Measurements from ENCODE around the gene IYD. TPM values are rescaled to one million over a fixed set of nuclear protein-coding genes. Genes with fewer than 3 reads are reported as not detected.

IYD gene
- total and polyA plus RNA-seq, 2 donors (not counting 1 experiment from before 2014, with no cell fraction given): not detected

DNA sequence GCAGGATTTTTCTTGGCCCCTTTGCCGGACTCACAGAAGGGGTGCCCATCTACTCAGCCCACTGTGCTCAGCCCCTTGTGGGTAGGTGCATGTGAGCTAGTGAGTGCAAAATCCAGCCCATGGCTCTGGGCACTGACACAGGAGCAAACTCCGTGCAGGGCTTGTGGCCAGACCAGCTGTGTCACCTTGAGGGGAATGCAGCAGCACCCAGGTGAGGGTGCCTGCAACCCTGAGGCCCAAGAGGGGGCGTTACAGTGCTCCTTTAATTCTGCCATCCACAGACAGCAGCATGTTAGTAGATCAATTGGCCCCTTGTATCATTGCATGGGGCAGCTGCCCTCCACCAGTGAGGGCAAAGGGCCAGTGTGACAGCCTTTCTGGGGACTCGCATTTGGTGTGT, 12.9 kb upstream of the IYD start:
- Histone ChIP-seq H3K79me2 (ENCODE audit: control insufficient read depth, insufficient read depth, low read length) (no peaks in the 10 kb centered on the region), H3K9me3 (ENCODE audit: control insufficient read depth, insufficient read depth, low read depth, low read length) (no peaks in the 10 kb centered on the region), H4K20me1 (ENCODE audit: control insufficient read depth, extremely low read depth, insufficient read depth, low read length) (no peaks in the 10 kb centered on the region), H3K27me3 (ENCODE audit: control insufficient read depth, insufficient read depth, low read length) (no peaks in the 10 kb centered on the region), H3K4me1 (ENCODE audit: control insufficient read depth, extremely low read depth, insufficient read depth, low read length) (no peaks in the 10 kb centered on the region), H2AFZ (ENCODE audit: low read length) (no peak overlapping the region), H3K36me3 (ENCODE audit: control insufficient read depth, insufficient read depth, low read length) (no peaks in the 10 kb centered on the region), H3K4me2 (ENCODE audit: extremely low read depth, insufficient read depth, low read length) (no peak overlapping the region), H3K9ac (ENCODE audit: insufficient read depth, low read length) (no peak overlapping the region), H3K4me3 (replicated peaks in 1 of 4; ENCODE audit: control extremely low read depth in 1 of 4, insufficient read depth in 1 of 4, low read depth in 3 of 4, low read length in 4 of 4) (no peak overlapping the region), H3K27ac (ENCODE audit: insufficient read depth, low read length) (no peak overlapping the region)
- TF ChIP-seq EZH2 (IDR thresholded peaks at IDR 0.05; ENCODE audit: low read length, missing control alignments): no peak
- TF ChIP-seq, protein P1, sequence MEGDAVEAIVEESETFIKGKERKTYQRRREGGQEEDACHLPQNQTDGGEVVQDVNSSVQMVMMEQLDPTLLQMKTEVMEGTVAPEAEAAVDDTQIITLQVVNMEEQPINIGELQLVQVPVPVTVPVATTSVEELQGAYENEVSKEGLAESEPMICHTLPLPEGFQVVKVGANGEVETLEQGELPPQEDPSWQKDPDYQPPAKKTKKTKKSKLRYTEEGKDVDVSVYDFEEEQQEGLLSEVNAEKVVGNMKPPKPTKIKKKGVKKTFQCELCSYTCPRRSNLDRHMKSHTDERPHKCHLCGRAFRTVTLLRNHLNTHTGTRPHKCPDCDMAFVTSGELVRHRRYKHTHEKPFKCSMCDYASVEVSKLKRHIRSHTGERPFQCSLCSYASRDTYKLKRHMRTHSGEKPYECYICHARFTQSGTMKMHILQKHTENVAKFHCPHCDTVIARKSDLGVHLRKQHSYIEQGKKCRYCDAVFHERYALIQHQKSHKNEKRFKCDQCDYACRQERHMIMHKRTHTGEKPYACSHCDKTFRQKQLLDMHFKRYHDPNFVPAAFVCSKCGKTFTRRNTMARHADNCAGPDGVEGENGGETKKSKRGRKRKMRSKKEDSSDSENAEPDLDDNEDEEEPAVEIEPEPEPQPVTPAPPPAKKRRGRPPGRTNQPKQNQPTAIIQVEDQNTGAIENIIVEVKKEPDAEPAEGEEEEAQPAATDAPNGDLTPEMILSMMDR (conservative IDR thresholded peaks at IDR 0.05 in 1 of 2, IDR thresholded peaks at IDR 0.05 in 1 of 2; ENCODE audit: low read depth in 1 of 2, low read length in 2 of 2): no peak
- no peak for DNase-seq (ENCODE audit: low read depth in 2 of 2)

DNA sequence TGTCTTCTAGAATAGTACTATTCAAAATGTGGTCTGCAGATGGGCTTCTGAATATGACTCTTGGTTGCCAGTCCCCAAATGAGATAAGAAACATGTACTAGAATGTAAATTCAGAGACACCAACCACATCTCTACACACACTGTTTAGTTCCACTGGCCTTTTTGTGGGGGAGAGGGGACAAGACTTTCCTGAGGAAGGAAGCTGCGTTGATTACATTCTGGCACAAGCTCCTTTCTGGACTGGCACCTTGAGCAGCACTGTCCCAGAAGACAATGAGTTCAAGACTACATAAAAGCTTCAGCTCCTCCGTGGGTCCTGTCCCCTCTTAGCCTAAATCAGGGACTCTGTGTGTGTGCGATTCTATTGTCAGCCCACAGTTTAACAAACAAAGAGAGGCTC, 6.9 kb upstream of the IYD start:
- H3K9ac ChIP-seq (ENCODE audit: insufficient read depth, low read length): no peak overlapping the region
- no peaks in the 10 kb centered on the region for H3K79me2 ChIP-seq (ENCODE audit: control insufficient read depth, insufficient read depth, low read length)
- no peak overlapping the region for H2AFZ ChIP-seq (ENCODE audit: low read length)
- no peak overlapping the region for H3K4me3 ChIP-seq (replicated peaks in 1 of 4; ENCODE audit: control extremely low read depth in 1 of 4, insufficient read depth in 1 of 4, low read depth in 3 of 4, low read length in 4 of 4)
- no peak for DNase-seq (ENCODE audit: low read depth in 2 of 2)
- H3K27me3 ChIP-seq (ENCODE audit: control insufficient read depth, insufficient read depth, low read length): no peaks in the 10 kb centered on the region
- no peak for TF ChIP-seq EZH2 (IDR thresholded peaks at IDR 0.05; ENCODE audit: low read length, missing control alignments)
- TF ChIP-seq, protein P1 (conservative IDR thresholded peaks at IDR 0.05 in 1 of 2, IDR thresholded peaks at IDR 0.05 in 1 of 2; ENCODE audit: low read depth in 1 of 2, low read length in 2 of 2): no peak
- H3K27ac ChIP-seq (ENCODE audit: insufficient read depth, low read length): no peak overlapping the region
- no peaks in the 10 kb centered on the region for H3K36me3 ChIP-seq (ENCODE audit: control insufficient read depth, insufficient read depth, low read length)
- no peaks in the 10 kb centered on the region for H3K9me3 ChIP-seq (ENCODE audit: control insufficient read depth, insufficient read depth, low read depth, low read length)
- no peaks in the 10 kb centered on the region for H3K4me1 ChIP-seq (ENCODE audit: control insufficient read depth, extremely low read depth, insufficient read depth, low read length)
- H4K20me1 ChIP-seq (ENCODE audit: control insufficient read depth, extremely low read depth, insufficient read depth, low read length): no peaks in the 10 kb centered on the region
- H3K4me2 ChIP-seq (ENCODE audit: extremely low read depth, insufficient read depth, low read length): no peak overlapping the region

DNA sequence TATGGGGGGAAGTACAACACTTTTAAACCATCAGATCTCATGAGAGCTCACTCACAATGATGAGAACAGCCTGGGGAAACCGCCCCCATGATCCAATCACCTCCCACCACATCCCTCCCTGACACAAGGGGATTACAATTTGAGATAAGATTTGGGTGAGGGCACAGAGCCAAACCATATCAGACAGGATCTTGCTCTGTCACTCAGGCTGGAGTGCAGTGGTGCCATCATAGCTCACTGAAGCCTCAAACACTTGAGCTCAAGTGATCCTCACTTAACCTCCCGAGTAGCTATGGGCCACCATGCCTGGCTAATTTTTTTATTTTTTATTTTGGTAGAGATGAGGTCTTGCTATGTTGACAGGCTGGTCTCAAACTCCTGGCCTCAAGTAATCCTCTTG, 5.1 kb upstream of the IYD start:
- no peaks in the 10 kb centered on the region for H3K4me1 ChIP-seq (ENCODE audit: control insufficient read depth, extremely low read depth, insufficient read depth, low read length)
- H3K27me3 ChIP-seq (ENCODE audit: control insufficient read depth, insufficient read depth, low read length): no peaks in the 10 kb centered on the region
- H3K9ac ChIP-seq (ENCODE audit: insufficient read depth, low read length): no peak overlapping the region
- H4K20me1 ChIP-seq (ENCODE audit: control insufficient read depth, extremely low read depth, insufficient read depth, low read length): no peaks in the 10 kb centered on the region
- H2AFZ ChIP-seq (ENCODE audit: low read length): no peak overlapping the region
- no peaks in the 10 kb centered on the region for H3K79me2 ChIP-seq (ENCODE audit: control insufficient read depth, insufficient read depth, low read length)
- H3K27ac ChIP-seq (ENCODE audit: insufficient read depth, low read length): no peak overlapping the region
- no peak overlapping the region for H3K4me2 ChIP-seq (ENCODE audit: extremely low read depth, insufficient read depth, low read length)
- no peak for DNase-seq (ENCODE audit: low read depth in 2 of 2)
- no peaks in the 10 kb centered on the region for H3K9me3 ChIP-seq (ENCODE audit: control insufficient read depth, insufficient read depth, low read depth, low read length)
- no peaks in the 10 kb centered on the region for H3K36me3 ChIP-seq (ENCODE audit: control insufficient read depth, insufficient read depth, low read length)
- TF ChIP-seq, protein P1 (conservative IDR thresholded peaks at IDR 0.05 in 1 of 2, IDR thresholded peaks at IDR 0.05 in 1 of 2; ENCODE audit: low read depth in 1 of 2, low read length in 2 of 2): no peak
- no peak for TF ChIP-seq EZH2 (IDR thresholded peaks at IDR 0.05; ENCODE audit: low read length, missing control alignments)
- no peak overlapping the region for H3K4me3 ChIP-seq (replicated peaks in 1 of 4; ENCODE audit: control extremely low read depth in 1 of 4, insufficient read depth in 1 of 4, low read depth in 3 of 4, low read length in 4 of 4)

All from fibroblast of lung (primary cell).